Measurements from ENCODE around the gene PHYHIPL. TPM values are rescaled to one million over a fixed set of nuclear protein-coding genes. Genes with fewer than 3 reads are reported as not detected.

Gene PHYHIPL
- total and polyA plus RNA-seq, 2 donors (not counting 3 experiments of a cell fraction or from before 2014, with no cell fraction given), result not detected

DNA sequence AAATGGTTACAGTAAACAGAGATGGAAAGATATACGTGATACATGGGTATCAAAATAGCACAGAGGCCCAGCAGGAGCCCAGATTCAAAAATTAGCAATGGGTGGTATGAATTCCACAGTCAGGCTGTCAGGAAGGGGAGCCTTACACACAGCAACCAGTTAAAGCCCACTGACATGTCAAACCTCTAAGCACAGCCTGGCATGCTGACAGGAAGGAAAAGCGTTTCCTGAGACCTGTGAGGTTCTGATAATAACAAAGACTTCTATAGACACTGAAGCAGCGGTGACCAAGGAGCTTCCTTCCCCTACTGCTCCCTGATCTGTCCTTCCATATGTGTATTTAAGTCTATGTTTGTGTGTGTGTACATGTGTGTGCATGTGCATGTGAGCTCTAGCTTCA lies 89.9 kb downstream of the PHYHIPL start:
- DNase-seq (ENCODE audit: low read depth, low spot score) (no peak), FAIRE-seq (no peak)
- Histone ChIP-seq H3K36me3 (ENCODE audit: control insufficient read depth in 2 of 2, extremely low read depth in 1 of 2, insufficient read depth in 2 of 2, low read length in 2 of 2) (no peaks in the 10 kb centered on the region), H4K20me1 (replicated peaks; ENCODE audit: control insufficient read depth, extremely low read depth, insufficient read depth, low read length) (no peaks in the 10 kb centered on the region), H3K4me2 (ENCODE audit: insufficient read depth, low read length) (no peak overlapping the region), H3K9me3 (replicated peaks; ENCODE audit: control insufficient read depth, insufficient read depth, low read length) (no peaks in the 10 kb centered on the region), H3K27ac (ENCODE audit: insufficient read depth, low read depth, low read length) (no peak overlapping the region), H2AFZ (ENCODE audit: low read depth, low read length) (no peak overlapping the region), H3K27me3 (ENCODE audit: control insufficient read depth in 2 of 2, insufficient read depth in 2 of 2, low read length in 2 of 2) (no peaks in the 10 kb centered on the region), H3K4me3 (replicated peaks in 1 of 3; ENCODE audit: insufficient read depth in 1 of 3, low read depth in 1 of 3, low read length in 3 of 3) (no peak overlapping the region), H3K79me2 (ENCODE audit: control insufficient read depth, insufficient read depth, low read length) (no peaks in the 10 kb centered on the region), H3K4me1 (ENCODE audit: control insufficient read depth, extremely low read depth, insufficient read depth, low read length) (no peaks in the 10 kb centered on the region), H3K9me1 (replicated peaks; ENCODE audit: control insufficient read depth, extremely low read depth, insufficient read depth, low read length) (no peaks in the 10 kb centered on the region), H3K9ac (replicated peaks; ENCODE audit: extremely low read depth, insufficient read depth, low read length) (no peak overlapping the region)
- BruUV-seq (replicated peaks), result no TSS peak
- CTCF ChIA-PET, result no interaction called here
- POLR2A ChIA-PET, result no interaction called here
- intact Hi-C loops (cut with micrococcal nuclease) (no loop called here), dilution Hi-C loops (cut with MboI; ENCODE audit: extremely low pct_ligation_motif_present, low sequenced_read_pairs) (no loop called here)
- TF ChIP-seq POLR2A (IDR thresholded peaks at IDR 0.05; ENCODE audit: low read depth, low read length) (no peak), FOS (IDR thresholded peaks at IDR 0.05; ENCODE audit: borderline replicate concordance, insufficient read depth, low read length) (no peak), GATA2 (IDR thresholded peaks at IDR 0.05; ENCODE audit: insufficient read depth, insufficient read length, low read depth, low read length) (no peak), JUN (IDR thresholded peaks at IDR 0.05; ENCODE audit: borderline replicate concordance, insufficient read depth, insufficient read length, low read depth) (no peak), EZH2 (IDR thresholded peaks at IDR 0.05; ENCODE audit: borderline replicate concordance, low read depth, low read length, severe bottlenecking) (no peak), MYC (IDR thresholded peaks at IDR 0.05; ENCODE audit: low read depth, low read length) (no peak), POLR2AphosphoS5 (IDR thresholded peaks at IDR 0.05; ENCODE audit: insufficient read depth, low read depth, low read length) (no peak)
- TF ChIP-seq, protein P1, sequence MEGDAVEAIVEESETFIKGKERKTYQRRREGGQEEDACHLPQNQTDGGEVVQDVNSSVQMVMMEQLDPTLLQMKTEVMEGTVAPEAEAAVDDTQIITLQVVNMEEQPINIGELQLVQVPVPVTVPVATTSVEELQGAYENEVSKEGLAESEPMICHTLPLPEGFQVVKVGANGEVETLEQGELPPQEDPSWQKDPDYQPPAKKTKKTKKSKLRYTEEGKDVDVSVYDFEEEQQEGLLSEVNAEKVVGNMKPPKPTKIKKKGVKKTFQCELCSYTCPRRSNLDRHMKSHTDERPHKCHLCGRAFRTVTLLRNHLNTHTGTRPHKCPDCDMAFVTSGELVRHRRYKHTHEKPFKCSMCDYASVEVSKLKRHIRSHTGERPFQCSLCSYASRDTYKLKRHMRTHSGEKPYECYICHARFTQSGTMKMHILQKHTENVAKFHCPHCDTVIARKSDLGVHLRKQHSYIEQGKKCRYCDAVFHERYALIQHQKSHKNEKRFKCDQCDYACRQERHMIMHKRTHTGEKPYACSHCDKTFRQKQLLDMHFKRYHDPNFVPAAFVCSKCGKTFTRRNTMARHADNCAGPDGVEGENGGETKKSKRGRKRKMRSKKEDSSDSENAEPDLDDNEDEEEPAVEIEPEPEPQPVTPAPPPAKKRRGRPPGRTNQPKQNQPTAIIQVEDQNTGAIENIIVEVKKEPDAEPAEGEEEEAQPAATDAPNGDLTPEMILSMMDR (IDR thresholded peaks at IDR 0.05; ENCODE audit: extremely low read depth in 1 of 2, insufficient read depth in 1 of 2, low read depth in 1 of 2, low read length in 2 of 2), result no peak
- TF ChIP-seq, protein P2, sequence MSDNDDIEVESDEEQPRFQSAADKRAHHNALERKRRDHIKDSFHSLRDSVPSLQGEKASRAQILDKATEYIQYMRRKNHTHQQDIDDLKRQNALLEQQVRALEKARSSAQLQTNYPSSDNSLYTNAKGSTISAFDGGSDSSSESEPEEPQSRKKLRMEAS (IDR thresholded peaks at IDR 0.05; ENCODE audit: insufficient read depth, insufficient read length), result no peak

Measured in endothelial cell of umbilical vein (primary cell).